HT-29 (cell line): ENCODE results near the gene TRIP4. TPM values are rescaled to one million over a fixed set of nuclear protein-coding genes. Genes with fewer than 3 reads are reported as not detected.
"Not testable (repeated sequence)": the region's sequence is repeated elsewhere in the genome, so short reads cannot be mapped to it uniquely, and the experiment has no call there.

Experiments used
- DNase-seq: peaks from one replicate; pipeline ENCODE4 v3.0.0-alpha.2; 2015; ENCODE audit warnings: low spot score
- total RNA-seq: library from RNA; depleted of rRNA; stranded (reverse); fragments of >200 nt; shearing (Covaris generic); gene quantifications from 2 replicates; pipeline ENCODE4 v1.2.3, GENCODE V29; 2014

The TRIP4 gene
- total RNA-seq, 1 experiment from 2014 or later: 5.4 TPM

DNA sequence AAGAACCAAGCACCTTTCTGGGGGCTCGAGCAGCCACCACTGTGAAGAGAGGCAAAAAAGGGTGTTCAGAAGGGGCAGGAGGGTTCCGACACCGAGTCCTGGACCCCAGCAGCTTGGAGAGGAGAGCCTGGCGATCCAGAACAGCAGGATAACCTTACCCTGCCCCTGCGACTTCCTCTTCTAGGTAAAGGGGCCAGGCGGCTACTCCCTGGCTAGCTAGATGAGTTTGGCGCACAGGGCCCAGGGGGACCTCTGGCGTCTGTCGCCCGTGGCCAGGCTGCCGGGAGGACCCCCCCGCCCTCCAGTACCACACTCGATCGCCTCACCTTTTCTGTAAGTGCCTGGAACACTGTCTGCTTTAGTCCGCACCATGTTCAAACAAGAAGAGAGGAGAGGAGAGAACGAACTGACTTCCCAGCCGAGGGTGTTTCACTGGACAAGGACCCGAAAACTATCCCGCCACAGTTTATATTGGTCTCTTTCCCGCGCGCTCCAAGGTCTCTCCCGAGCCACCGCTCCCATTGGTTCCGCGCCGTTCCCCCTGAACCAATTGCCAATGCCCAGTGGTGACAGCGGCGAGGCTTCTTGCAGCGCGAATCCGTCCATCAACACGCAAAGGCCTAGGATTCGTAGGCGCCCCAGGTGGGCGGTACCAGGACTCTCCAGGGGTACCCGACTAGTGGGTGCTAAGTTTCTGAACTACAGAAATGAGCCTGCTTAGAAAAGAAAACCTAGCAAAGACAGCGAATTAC is 6.5 kb upstream of the TRIP4 start, which contains the start of gene PCLAF:
TSS of gene PCLAF (minus strand) at position 442 of the 752 bp plus-strand sequence. CDS start at position 372, 70 bp downstream.
- peak; percentile 99 for DNase-seq

DNA sequence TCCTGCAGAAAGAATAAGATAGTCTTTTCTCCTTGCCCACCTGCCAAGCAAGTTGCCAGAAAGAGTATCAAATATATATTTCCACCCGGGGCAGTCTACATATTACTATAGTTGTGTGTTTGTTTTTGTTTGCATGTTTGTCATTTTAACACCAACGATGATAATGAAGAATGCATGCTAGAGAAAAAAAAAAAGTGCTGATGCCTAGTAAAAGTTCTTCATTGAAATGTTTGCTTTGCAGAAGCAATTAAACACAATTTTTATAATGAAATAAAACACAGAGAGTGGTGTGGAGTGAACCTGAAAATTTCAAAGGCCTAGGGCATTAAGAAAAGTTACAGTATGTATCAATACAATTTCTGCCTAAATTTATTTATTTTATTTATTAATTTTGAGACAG is 3.9 kb upstream of the TRIP4 start:
- no peak for DNase-seq

DNA sequence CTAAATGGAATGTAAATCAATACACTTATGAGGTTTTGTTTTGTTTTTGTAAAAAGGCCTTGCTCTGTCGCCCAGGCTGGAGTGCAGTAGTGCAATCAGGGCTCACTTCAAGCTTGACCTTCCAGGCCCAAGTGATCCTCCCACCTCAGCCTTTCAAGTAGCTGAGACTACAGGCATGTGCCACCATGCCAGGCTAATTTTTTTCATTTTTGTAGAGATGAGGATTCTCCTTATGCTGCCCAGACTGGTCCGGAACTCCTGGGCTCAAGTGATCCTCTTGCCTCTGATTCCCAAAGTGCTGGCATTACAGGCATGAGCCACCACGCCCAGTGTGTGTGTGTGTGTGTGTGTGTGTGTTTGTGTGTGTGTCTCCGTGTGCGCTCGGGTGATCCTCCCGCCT is 1.3 kb upstream of the TRIP4 start:
- DNase-seq: no peak

DNA sequence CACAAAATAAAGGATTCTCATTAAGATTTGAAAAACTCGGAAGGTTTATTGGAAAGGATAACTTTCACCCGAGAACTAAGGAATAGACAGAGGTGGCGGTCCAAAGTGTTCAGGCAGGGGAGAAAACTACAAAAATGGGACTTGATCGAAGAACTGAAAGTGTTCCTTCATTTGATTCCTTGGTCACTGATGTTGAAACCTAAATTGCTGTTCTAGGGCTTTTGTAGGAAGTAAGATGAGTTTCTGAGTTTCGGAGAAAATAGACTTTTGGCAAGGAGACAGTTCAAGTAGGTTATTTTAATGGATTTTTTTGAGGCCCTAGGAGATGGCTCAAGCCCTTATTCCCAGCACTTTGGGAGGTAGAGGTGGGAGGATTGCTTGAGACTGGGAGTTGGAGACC is 1.4 kb downstream of the TRIP4 start:
- DNase-seq: no peak

DNA sequence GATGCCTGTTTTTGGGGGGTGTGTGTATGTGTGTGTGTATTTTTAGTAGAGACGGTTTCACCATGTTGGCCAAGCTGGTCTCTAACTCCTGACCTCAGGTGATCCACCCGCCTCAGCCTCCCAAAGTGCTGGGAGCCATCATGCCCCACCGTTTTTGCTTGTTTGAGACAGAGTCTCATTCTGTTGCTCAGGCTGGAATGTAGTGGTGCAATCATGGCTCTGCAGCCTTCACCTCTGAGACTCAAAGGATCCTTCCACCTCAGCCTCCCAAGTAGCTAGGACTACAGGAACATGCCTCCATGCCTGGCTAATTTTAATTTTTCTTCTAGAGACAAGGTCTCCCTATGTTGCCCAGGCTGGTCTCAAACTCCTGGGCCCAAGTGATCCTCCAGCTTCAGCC is 4.8 kb downstream of the TRIP4 start:
- DNase-seq: not testable (repeated sequence)

DNA sequence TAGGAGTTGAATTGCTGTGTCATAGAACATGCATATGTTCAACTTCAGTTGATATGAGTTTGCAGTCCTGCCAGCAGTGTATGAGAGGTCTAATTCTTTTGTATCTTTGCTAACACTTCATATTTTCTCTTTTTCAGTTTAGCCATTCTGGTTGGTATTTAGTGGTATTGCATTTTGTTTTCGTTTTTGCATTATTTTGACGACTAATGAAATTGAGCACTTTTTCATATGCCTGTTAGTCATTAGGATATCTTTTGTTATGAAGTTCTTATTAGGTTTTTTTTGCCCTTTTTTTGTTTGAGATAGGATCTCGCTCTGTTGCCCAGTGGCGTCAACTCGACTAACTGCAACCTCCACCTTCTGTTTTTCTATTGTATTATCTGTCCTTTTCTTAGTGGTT is 9.2 kb downstream of the TRIP4 start:
- no peak for DNase-seq

DNA sequence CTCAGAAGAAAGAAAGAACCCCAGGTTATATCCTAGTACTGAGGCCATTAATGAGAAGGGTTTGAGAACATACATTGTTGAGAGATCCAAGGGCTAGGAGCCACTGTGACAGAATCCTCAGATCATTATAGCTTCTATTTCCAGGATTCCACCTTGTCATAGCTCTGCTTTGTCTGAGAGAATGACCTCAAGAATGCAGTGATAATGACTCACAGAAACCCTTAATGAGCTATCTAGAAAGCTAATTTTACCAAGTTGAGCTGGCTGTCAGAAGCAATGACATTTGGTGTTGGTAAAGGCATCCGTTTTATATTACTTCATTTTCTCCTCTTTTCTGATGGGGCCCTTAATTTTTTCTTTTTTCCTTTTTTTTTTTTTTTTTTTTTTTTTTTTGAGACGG is 10.9 kb downstream of the TRIP4 start:
- DNase-seq: no peak

DNA sequence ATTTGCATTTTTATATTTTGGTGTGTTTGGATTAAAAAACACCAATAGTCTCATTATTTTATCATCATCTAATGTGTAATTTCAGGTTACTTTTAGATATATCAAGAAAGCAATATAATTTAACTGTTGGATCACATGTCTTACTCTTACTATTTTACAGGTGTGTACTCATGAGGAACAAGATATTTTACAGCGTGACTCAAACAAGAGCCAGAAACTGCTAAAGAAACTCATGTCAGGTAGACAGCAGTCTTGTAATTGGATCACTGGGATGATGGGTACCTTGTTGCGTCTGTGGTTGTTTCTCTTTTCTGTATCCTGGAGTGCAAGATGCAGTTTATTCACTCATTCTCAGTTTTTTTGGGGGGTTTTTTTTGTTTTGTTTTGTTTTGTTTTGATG is 12.9 kb downstream of the TRIP4 start:
- no peak for DNase-seq

DNA sequence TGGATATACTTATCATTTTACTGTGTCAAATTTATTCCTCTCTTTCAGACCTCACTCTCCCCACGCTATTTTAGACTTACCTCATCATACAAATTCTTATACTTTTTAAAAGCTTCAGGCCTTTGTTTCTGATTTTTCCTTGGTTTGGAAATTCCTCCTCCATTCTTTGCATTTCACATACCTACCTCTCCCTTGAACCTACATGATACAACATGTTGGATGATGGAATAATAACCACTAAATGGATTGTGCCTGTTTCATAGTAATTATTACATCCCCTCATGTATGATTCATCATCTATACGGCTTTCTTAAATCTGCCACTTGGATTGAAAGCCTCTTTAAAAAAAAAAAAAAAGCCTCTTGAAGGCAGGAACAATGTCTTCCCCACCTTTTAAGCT is 24.6 kb downstream of the TRIP4 start:
- DNase-seq: no peak

DNA sequence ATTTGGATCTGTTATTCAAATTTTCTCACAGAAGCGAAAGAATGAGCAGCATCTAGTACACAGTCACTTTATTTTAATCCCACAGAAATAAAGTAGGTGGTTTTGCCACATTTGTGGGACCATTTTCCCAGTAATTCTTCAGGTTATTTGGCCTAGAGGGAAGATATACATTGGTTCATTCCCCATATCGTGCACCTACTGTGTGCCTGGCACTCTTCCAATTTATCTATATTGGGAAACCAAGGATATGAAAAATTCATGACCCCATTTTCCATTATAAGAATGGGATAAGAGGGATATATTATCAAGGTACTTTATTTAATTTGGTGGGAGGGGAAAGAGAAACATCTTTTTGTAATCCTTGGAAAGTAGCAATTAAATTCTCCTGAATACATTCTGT is 35.1 kb downstream of the TRIP4 start:
- DNase-seq: no peak

DNA sequence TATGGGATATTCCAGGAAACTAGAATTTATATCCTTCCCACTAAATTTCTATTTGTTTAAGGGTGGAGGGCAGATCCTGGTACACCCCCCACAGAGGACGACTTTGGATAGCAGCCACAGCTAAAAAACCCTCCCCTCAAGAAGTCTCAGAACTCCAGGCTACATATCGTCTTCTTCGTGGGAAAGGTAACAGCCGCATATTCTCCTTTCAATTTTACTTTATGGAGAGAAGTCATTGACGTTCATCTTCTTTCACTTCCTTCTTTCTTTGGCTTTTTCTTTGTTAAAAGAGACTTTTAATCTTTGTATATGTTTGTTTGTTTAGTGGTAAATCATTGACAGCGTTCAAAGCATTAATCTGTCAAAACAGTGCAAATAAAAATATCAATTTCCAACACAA is 36.3 kb downstream of the TRIP4 start:
- DNase-seq: no peak

DNA sequence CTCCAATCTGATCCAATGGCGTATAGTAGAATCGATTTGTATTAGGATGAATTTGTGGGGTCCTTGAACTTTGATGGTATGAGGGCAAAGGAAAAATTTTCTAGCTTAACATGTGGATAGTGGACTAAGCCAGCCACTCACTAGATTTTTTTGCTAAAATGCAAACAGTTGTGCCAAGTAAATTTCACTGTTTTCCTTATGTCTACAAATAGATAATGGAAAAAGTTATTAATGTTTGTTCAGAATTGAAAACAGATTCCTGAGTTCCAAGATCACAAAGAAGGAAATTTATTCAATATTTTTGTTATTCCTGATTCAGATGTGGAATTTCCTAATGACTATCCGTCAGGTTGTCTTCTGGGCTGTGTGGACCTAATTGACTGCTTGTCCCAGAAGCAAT is 37.6 kb downstream of the TRIP4 start:
- DNase-seq: no peak

DNA sequence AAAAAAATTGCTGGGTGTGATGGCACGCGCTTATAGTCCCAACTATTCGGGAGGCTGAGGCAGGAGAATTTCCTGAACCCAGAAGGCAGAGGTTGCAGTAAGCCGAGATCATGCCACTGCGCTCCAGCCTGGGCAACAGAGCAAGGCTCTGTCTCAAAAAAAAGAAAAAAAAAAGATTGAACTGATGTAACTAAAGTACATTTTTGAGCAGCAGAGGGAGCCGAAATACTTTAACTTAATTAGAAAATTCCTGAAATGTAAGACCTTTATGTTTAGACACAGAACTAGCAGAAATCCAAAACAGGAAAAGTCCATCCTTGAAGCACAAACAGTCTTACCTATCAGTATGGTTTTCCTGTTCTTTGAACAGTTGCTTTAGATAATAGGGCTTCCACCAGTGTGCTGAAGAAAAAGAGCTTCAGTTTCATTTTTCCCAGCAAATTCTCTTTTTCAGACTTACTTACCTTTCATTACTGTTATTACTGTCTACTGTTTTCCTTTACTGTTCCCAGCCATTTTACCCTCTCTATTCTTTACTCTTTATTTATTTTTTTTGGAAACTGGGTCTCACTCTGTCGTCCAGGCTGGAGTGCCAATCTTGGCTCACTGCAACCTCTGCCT is 39.3 kb downstream of the TRIP4 start:
- DNase-seq: peak; percentile 41

DNA sequence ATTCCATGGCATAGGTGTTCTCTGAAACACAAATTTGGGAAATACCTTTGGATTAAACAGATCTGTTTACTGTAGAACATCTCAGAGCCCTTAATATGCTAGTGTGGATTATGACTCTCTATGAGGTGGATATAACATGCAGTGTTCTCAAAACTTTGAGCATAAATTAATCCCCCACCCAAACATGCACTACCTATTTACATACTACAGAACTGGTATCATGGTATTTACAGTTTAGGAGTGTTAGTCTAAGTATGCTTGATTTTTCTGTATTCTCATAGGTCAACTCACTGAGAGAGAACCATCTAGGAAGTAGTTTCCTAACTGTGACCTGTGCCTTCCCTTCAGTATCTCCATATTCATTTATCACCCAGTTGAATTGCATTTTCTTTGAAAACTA is 41.8 kb downstream of the TRIP4 start:
- DNase-seq: no peak

DNA sequence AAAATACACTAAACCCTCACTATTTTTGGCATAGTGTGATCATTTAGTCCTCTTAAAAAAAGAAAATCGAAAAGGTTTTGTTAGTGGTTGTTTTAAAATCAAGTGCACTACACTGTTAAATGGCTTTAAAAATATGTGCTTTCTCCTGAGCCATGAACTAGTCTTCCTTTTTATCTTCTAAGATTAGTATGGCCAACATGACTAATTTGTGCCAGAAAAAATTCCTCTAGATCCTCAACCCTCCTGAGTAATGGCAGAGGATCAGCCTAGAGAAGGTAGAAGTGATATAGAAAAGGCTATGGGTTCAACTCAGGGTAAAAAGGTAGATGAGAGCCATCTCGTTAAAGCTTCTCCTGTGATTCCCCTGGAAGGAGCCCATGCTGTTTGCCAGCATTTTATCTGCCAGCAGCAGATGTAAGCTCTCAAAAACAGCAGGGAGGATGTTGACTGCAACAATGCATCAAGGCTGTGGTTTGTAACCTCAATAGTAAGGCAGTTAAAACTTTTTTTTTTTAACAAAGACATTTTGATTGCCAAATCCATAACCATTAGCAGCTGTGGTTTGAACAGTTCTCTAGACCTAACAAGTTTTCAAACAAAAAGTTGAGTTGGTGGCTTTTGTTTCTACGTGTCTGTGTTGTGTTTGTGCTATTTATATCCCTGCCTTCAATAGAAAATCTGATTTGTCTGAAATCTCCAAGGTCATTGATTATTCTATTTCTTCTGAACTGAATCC is 42.5 kb downstream of the TRIP4 start:
- DNase-seq: no peak

DNA sequence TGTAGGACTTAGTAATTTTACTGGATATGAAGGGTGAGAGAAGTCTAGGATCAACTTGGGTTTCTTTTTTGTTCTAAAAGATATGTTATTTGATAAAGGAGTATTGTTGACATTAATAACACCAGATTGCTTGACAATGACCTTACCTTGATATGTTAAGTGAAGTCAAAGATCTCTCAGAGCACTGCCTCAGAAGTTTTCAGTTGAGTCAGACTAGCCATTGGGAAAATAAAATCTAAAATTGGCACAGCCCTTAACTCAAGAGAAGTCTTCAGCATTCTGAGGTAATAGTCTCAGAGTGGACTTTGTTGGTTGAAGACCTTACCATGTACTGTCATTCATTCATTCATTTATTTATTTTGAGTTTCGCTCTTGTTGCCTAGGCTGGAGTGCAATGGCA is 50.3 kb downstream of the TRIP4 start:
- no peak for DNase-seq

DNA sequence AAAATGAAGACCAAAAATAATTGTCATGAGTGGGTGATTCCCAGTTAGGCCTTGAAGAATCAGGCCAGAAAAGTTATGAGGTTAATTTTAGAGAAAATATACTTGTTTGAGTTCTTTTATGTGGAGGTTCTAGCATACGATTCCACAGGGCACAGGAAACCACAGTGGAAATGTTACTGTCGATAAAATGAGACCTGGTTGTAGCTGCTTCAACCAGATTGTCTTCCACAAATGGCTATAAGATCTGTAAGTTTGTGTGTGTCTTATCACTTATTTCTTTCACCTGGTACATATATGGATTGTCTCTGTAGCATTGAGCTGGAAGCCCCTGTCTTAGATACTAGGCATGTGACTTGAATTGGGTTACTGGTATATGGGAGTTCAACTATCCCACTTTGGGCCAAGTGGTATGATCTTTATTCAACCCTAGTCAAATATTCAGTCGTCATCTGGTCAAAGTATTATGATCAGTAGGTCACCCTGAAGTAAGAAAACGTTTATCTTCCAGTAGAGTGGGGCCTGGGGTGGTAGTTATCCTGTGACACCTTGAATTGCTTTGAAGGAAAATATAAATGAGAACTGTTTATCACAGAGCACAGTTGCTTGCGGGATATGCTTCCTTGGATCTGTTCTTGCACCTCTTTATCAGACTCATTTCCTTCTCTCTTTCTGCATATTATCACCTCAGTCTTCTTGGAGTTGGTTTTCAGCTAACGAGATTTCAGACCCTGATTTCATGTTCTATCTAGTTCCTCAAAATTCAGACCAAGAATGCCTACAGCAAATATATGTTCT is 51.2 kb downstream of the TRIP4 start:
- DNase-seq: no peak

DNA sequence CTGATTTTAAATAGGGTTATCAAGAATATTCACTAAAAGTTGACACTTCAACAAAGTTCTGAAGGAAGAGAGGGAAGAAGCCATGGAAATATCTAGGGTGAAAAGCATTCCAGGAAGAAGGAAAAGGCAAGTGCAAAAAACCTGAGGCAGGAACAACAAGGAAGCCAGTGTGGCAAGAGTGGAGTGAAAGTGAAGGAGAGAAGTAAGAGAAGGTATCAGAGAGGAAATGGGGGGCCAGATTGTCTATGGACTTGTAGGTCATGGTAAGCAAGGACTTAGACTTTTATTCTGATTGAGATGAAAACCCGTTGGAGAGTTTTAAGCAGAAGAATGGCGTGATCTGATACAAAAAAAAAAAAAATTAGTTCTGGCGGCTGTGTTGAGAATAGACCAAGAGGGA is 54.2 kb downstream of the TRIP4 start:
- DNase-seq: no peak

DNA sequence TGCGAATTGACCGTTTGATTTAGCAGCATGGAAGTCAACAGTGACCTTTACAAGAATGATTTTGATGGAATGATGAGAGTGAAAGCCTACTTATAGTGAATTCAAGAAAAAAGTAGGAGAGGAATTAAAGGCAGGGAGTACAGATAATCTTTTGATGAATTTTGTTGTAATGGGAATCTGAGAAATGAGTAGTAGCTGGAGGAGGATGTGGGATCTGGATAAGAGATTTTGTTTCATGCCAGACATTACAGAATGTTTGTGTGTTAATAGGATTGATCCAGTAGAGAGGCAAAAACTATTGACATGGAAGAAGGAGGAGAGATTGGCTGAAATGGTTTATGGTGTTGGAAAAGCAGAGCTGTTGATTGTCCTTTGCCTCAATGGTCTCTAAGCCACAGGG is 55.4 kb downstream of the TRIP4 start:
- peak; percentile 19 for DNase-seq

DNA sequence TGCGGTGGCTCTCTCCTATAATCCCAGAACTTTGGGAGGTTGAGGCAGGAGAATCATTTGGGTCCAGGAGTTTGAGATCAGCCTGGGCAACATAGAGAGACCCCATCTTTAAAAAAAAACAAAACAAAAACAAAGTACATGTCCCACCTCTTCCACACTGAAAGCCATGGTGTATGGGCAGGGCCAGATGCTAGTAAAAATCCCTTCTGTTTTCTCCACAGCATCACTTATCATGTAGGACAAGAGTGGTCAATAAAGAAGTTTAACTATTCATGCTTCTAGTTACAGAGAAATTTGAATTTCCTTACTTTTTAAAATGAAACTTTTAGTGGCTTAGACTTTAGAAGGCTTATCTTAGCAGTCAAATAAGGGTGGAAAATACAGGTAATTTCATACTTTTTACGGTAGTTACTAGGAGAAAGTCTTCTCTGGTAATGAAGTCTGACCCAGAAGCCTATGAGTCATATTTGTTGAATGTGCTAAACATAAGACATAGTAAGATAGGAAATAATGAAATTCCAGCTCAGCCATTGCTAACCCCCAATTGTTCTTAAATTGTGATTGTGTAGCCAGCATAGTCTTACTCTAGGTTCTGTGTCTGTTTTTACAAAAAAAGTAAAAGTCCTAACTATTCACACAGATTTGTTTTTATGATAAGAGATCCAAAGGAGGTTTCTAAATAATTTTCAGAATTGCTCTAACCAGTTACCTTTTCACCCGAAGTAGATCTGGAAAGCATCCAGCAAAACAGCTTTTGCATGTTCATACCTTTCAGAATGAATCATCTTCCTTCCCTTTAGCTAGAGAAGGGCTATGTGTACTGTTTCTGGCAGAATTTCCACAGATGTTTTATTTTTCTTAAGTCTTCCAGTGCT is 56.3 kb downstream of the TRIP4 start:
- peak; percentile 84 for DNase-seq

DNA sequence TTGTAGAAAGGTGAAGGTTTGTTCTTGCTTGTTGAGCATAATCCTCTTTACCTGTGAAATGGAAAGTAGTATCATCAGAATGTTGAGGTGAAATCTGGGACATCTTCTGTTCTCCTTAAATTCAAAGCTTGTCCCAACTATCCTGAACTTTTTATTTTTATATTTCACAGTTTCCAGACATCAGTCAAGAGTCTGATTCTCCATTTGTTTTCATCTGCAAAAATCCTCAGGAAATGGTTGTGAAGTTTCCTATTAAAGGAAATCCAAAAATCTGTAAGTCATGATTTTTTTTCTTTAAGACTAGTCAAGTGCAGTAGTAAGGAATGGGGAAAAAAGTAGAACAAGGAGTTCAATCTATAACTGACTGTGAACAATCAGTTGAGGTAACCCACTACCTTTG is 57.2 kb downstream of the TRIP4 start:
- DNase-seq: no peak
